OCI-LY7 (cell line): ENCODE results near the gene SLC1A6.

ENCODE experiments used
- EZH2phosphoT487 ChIP-seq: fragments of 200-600 bp; sonication (generic); IDR thresholded peaks from 2 replicates; pipeline ENCODE4 v1.6.1; 2018; ENCODE audit warnings: low read depth, borderline replicate concordance, mild to moderate bottlenecking, mixed run types, antibody characterized with exemption, low read length, moderate library complexity, mixed read lengths
- TF ChIP-seq, protein P1 (sequence below): fragments of 200-600 bp; sonication (generic); conservative IDR thresholded peaks from 2 replicates; pipeline ENCODE4 v1.5.1; 2014; ENCODE audit warnings: mild to moderate bottlenecking, antibody characterized with exemption, low read length, moderate library complexity, mixed read lengths

DNA sequence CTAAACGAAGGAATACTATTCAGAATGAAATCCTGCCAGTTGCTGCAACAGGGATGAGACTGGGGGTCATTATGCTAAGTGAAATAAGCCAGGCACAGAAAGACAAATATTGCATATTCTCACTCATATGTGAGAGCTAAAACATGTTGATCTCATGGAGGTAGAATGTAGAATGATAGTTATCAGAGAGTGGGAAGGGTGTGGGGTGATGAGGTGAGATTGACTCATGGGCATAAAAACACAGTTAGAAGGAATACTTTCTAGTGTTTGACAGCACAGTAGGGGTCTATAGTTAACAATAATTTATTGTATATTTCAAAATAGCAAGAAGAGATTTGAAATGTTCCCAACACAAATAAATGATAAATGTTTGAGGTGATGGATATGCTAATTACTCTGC is 46.2 kb downstream of the SLC1A6 start:
- TF ChIP-seq, protein P1, sequence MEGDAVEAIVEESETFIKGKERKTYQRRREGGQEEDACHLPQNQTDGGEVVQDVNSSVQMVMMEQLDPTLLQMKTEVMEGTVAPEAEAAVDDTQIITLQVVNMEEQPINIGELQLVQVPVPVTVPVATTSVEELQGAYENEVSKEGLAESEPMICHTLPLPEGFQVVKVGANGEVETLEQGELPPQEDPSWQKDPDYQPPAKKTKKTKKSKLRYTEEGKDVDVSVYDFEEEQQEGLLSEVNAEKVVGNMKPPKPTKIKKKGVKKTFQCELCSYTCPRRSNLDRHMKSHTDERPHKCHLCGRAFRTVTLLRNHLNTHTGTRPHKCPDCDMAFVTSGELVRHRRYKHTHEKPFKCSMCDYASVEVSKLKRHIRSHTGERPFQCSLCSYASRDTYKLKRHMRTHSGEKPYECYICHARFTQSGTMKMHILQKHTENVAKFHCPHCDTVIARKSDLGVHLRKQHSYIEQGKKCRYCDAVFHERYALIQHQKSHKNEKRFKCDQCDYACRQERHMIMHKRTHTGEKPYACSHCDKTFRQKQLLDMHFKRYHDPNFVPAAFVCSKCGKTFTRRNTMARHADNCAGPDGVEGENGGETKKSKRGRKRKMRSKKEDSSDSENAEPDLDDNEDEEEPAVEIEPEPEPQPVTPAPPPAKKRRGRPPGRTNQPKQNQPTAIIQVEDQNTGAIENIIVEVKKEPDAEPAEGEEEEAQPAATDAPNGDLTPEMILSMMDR, result no peak
- TF ChIP-seq EZH2phosphoT487, result no peak
